ENCODE results near the gene SHISA8. TPM values are rescaled to one million over a fixed set of nuclear protein-coding genes. Genes with fewer than 3 reads are reported as not detected.

SHISA8 gene
- total and polyA plus RNA-seq, 2 of the 13 experiments (the other 11 are each of a cell fraction or from before 2014, with no cell fraction given): not detected

DNA sequence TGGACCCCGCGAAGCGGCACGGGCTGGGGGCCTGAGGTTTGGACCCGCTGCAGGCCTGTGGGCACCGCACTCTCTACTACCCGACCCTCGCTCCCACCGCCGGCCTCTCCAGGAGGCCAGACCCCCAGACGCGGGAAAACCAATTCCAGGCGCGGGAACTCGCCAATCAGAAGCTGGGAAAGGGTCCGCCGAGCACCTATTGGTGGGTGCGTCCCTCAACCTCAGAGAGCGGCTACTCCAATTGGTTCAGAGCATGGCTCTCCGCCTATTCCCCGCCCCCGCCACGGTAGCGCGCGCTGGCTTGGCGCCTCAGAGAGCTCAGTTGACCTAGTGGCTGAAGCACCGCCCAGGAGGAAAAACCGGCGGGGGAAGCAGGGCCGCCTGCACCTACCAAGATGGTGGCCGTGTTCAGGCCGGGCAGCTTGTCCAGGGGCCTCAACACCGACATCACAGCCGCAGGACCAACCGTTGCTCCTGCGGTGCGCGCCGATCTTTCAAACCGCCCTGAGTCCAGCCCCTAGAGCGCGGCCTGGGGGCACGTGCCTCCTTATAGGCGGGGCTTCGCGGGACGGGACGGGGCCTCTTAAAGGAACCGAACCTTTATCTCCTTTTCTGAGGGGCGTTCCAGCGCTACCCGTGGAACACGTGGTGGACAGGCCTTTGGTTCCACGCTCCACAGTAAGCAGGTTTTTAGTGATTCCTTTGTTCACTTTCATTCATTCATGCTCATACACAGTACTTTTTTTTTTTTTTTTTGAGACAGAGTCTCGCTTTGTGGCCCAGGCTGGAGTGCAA lies 32.0 kb upstream of the SHISA8 start, which contains the start of gene CENPM:
TSS of gene CENPM (minus strand) at position 524 of the 795 bp plus-strand sequence. CDS start at position 448, 76 bp downstream.
- WGBS (ENCODE audit: low lambda C conversion rate): 11% methylated on average over 10 of the region's 56 CpGs
- BruUV-seq (replicated peaks): TSS peak; percentile 70
- peak within 1 kb of the TSS; percentile 73 for H3K9ac ChIP-seq (ENCODE audit: insufficient read depth, low read depth, low read length)
- DNase-seq (ENCODE audit: low spot score) (peak; percentile 94), ATAC-seq (peak; percentile 94), FAIRE-seq (peak; percentile 71)
- peak within 1 kb of the TSS; percentile 95 for H3K4me2 ChIP-seq (ENCODE audit: low read depth, low read length)
- peaks cover 2 to 24% of the 10 kb centered on the region in 2 experiments; a peak in 3 of 5 replicates for H3K36me3 ChIP-seq (replicated peaks in 1 of 2; ENCODE audit: control insufficient read depth in 1 of 2, insufficient read depth in 2 of 2, low read length in 2 of 2)
- no peaks in the 10 kb centered on the region for H3K9me3 ChIP-seq (ENCODE audit: low read length)
- peak within 1 kb of the TSS; percentile 53 to 79 (median 66) for H3K4me3 ChIP-seq (replicated peaks in 1 of 3; ENCODE audit: insufficient read depth in 1 of 3, low read depth in 2 of 3, low read length in 3 of 3)
- peak within 1 kb of the TSS; percentile 35 for H2AFZ ChIP-seq (ENCODE audit: low read length)
- CTCF ChIA-PET (ENCODE audit: low intra/inter-chr PET ratio, low total read pairs): no interaction called here
- H3K27me3 ChIP-seq (ENCODE audit: control insufficient read depth in 1 of 2, insufficient read depth in 2 of 2, low read length in 2 of 2): no peaks in the 10 kb centered on the region
- peaks cover 13% of the 10 kb centered on the region for H3K79me2 ChIP-seq (ENCODE audit: insufficient read depth, low read length)
- H4K20me1 ChIP-seq (ENCODE audit: insufficient read depth, low read length): no peaks in the 10 kb centered on the region
- in situ Hi-C loops (cut with HindIII; ENCODE audit: extremely low pct_ligation_motif_present, low pct_unique_long_range_greater_than_20kb): no loop called here
- H3K4me1 ChIP-seq (ENCODE audit: insufficient read depth, low read length): peaks cover 74% of the 10 kb centered on the region
- peak within 1 kb of the TSS; percentile 76 for H3K27ac ChIP-seq (ENCODE audit: extremely low read length, insufficient read depth, low read length)
- intact Hi-C loops (cut with micrococcal nuclease; ENCODE audit: unreplicated experiment): no loop called here
- POLR2A ChIA-PET: interaction anchor here (0.8 to 1.6 kb wide), 8 partner anchors 21 to 326 kb away, joined by 3 to 11 read pairs (median 4); partner anchors contain the start of genes CCDC134, DESI1, NDUFA6 and SNU13
- TF ChIP-seq MBD4 (IDR thresholded peaks at IDR 0.05; ENCODE audit: borderline replicate concordance, low read length): no peak
- no peak for TF ChIP-seq ZNF205 (CRISPR knock-in tag; IDR thresholded peaks at IDR 0.05)
- 0 out of 2 replicates have a peak, but pooled peaks have one; percentile 67 for TF ChIP-seq HNRNPL (IDR thresholded peaks at IDR 0.05; ENCODE audit: low read depth, low read length)
- no peak for TF ChIP-seq POLR2AphosphoS2 (IDR thresholded peaks at IDR 0.05; ENCODE audit: low read depth, low read length)
- no peak for TF ChIP-seq ATF3 (CRISPR knock-in tag; IDR thresholded peaks at IDR 0.05)
- TF ChIP-seq HMGA1 (CRISPR knock-in tag; conservative IDR thresholded peaks at IDR 0.05): no peak
- peak; percentile 44; the same call in 1 of the 2 replicates for TF ChIP-seq KMT2A (CRISPR knock-in tag; IDR thresholded peaks at IDR 0.05)
- TF ChIP-seq, protein P1, sequence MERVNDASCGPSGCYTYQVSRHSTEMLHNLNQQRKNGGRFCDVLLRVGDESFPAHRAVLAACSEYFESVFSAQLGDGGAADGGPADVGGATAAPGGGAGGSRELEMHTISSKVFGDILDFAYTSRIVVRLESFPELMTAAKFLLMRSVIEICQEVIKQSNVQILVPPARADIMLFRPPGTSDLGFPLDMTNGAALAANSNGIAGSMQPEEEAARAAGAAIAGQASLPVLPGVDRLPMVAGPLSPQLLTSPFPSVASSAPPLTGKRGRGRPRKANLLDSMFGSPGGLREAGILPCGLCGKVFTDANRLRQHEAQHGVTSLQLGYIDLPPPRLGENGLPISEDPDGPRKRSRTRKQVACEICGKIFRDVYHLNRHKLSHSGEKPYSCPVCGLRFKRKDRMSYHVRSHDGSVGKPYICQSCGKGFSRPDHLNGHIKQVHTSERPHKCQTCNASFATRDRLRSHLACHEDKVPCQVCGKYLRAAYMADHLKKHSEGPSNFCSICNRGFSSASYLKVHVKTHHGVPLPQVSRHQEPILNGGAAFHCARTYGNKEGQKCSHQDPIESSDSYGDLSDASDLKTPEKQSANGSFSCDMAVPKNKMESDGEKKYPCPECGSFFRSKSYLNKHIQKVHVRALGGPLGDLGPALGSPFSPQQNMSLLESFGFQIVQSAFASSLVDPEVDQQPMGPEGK (CRISPR knock-in tag; IDR thresholded peaks at IDR 0.05): no peak
- peak; percentile 40; the same call in 1 of the 2 replicates for TF ChIP-seq GFI1 (CRISPR knock-in tag; IDR thresholded peaks at IDR 0.05; ENCODE audit: borderline replicate concordance)
- peak; percentile 84; the same call in 1 of the 2 replicates for TF ChIP-seq KLF12 (CRISPR knock-in tag; IDR thresholded peaks at IDR 0.05; ENCODE audit: borderline replicate concordance)
- no peak for TF ChIP-seq NFIC (IDR thresholded peaks at IDR 0.05; ENCODE audit: low read length)
- TF ChIP-seq, protein P2, sequence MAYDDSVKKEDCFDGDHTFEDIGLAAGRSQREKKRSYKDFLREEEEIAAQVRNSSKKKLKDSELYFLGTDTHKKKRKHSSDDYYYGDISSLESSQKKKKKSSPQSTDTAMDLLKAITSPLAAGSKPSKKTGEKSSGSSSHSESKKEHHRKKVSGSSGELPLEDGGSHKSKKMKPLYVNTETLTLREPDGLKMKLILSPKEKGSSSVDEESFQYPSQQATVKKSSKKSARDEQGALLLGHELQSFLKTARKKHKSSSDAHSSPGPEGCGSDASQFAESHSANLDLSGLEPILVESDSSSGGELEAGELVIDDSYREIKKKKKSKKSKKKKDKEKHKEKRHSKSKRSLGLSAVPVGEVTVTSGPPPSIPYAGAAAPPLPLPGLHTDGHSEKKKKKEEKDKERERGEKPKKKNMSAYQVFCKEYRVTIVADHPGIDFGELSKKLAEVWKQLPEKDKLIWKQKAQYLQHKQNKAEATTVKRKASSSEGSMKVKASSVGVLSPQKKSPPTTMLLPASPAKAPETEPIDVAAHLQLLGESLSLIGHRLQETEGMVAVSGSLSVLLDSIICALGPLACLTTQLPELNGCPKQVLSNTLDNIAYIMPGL (CRISPR knock-in tag; IDR thresholded peaks at IDR 0.05; ENCODE audit: borderline replicate concordance in 1 of 2, low read depth in 1 of 2): peak; percentile 10 to 65; a peak in 1 of 4 replicates
- TF ChIP-seq SMC3 (IDR thresholded peaks at IDR 0.05; ENCODE audit: low read length): no peak
- no peak for TF ChIP-seq ZNF335 (CRISPR knock-in tag; IDR thresholded peaks at IDR 0.05)
- TF ChIP-seq ZNF746 (CRISPR knock-in tag; IDR thresholded peaks at IDR 0.05): peak; percentile 74
- TF ChIP-seq KLF6 (CRISPR knock-in tag; IDR thresholded peaks at IDR 0.05): no peak
- TF ChIP-seq, protein P3, sequence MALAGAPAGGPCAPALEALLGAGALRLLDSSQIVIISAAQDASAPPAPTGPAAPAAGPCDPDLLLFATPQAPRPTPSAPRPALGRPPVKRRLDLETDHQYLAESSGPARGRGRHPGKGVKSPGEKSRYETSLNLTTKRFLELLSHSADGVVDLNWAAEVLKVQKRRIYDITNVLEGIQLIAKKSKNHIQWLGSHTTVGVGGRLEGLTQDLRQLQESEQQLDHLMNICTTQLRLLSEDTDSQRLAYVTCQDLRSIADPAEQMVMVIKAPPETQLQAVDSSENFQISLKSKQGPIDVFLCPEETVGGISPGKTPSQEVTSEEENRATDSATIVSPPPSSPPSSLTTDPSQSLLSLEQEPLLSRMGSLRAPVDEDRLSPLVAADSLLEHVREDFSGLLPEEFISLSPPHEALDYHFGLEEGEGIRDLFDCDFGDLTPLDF (CRISPR knock-in tag; IDR thresholded peaks at IDR 0.05): peak; percentile 98
- TF ChIP-seq GATAD2A (CRISPR knock-in tag; IDR thresholded peaks at IDR 0.05): no peak
- peak; percentile 84 for TF ChIP-seq CENPT (CRISPR knock-in tag; IDR thresholded peaks at IDR 0.05; ENCODE audit: low read depth)

Data from HepG2 (cell line).